K562 treated with DMSO at 1 percent for 48 hours (cell line): ENCODE data around the gene R3HDM4. TPM values are rescaled to one million over a fixed set of nuclear protein-coding genes. Genes with fewer than 3 reads are reported as not detected.

ENCODE experiments used
- total RNA-seq: library from RNA; unstranded; fragments of 300-600 nt; gene quantifications from 2 replicates; pipeline ENCODE4 v1.2.3, GENCODE V29; 2022; ENCODE audit warnings: low replicate concordance; ENCODE audit errors: extremely low read depth

R3HDM4 gene
- not detected in 2 replicates for total RNA-seq

GRCh38 chr19:913080-913748 is at the start of gene R3HDM4:
Gene R3HDM4, minus strand, starts transcription at chr19:913219. Its CDS starts 62 bp downstream, at chr19:913157.

GRCh38 chr19:925526-926322 is 12.7 kb upstream of the R3HDM4 start, which contains the start of gene ARID3A:
Gene ARID3A, plus strand, starts transcription at chr19:926035. Its CDS starts 3,494 bp downstream, at chr19:929529.

GRCh38 chr19:917323-918151 is 4.5 kb upstream of the R3HDM4 start, which contains the start of gene KISS1R:
Gene KISS1R, plus strand, starts transcription at chr19:917333. Its CDS starts 170 bp downstream, at chr19:917503.

GRCh38 chr19:892894-893689 is 19.9 kb downstream of the R3HDM4 start, which contains the start of the genes MED16 and RNU6-9:
Gene MED16, minus strand, starts transcription at chr19:893187. Its CDS starts 2,056 bp downstream, at chr19:891131.
Gene RNU6-9, plus strand, starts transcription at chr19:893484.

GRCh38 chr19:858868-859843 is 53.9 kb downstream of the R3HDM4 start, which contains the start of gene CFD:
Gene CFD, plus strand, starts transcription at chr19:859664. Its CDS starts 26 bp downstream, at chr19:859690.

GRCh38 chr19:852136-853013 is 60.6 kb downstream of the R3HDM4 start, which contains the start of gene ELANE:
Gene ELANE, plus strand, starts transcription at chr19:852303. Its CDS starts 26 bp downstream, at chr19:852329.

Other genes starting within 250 kb of the R3HDM4 start
- not detected in 2 replicates for gene FSTL3, start 236.8 kb downstream of the R3HDM4 start, total RNA-seq
- gene PRSS57, start 217.8 kb downstream of the R3HDM4 start, total RNA-seq, result not detected in 2 replicates
- gene PALM, start 204.3 kb downstream of the R3HDM4 start, total RNA-seq, result not detected in 2 replicates
- not detected in 2 replicates for gene MISP, start 162.1 kb downstream of the R3HDM4 start, total RNA-seq
- 250 TPM in 1 of 2 replicates, not detected in the other for gene PTBP1, start 115.8 kb downstream of the R3HDM4 start, total RNA-seq
- not detected in 2 replicates for gene PLPPR3, start 91.3 kb downstream of the R3HDM4 start, total RNA-seq
- gene AZU1, start 85.4 kb downstream of the R3HDM4 start, total RNA-seq, result not detected in 2 replicates
- not detected in 2 replicates for gene PRTN3, start 72.2 kb downstream of the R3HDM4 start, total RNA-seq
- not detected in 2 replicates for gene ELANE, start 60.9 kb downstream of the R3HDM4 start, total RNA-seq
- not detected in 2 replicates for gene CFD, start 53.6 kb downstream of the R3HDM4 start, total RNA-seq
- not detected in 2 replicates for gene MED16, start 20.0 kb downstream of the R3HDM4 start, total RNA-seq
- gene RNU6-9, start 19.7 kb downstream of the R3HDM4 start, total RNA-seq, result not detected in 2 replicates
- gene KISS1R, start 4.1 kb upstream of the R3HDM4 start, total RNA-seq, result not detected in 2 replicates
- gene ARID3A, start 12.8 kb upstream of the R3HDM4 start, total RNA-seq, result not detected in 2 replicates
- not detected in 2 replicates for gene WDR18, start 71.1 kb upstream of the R3HDM4 start, total RNA-seq
- not detected in 2 replicates for gene GRIN3B, start 87.2 kb upstream of the R3HDM4 start, total RNA-seq
- 230 TPM in 1 of 2 replicates, not detected in the other for gene TMEM259, start 107.9 kb upstream of the R3HDM4 start, total RNA-seq
- gene RNU6-2, start 108.3 kb upstream of the R3HDM4 start, total RNA-seq, result not detected in 2 replicates
- not detected in 2 replicates for gene CNN2, start 113.4 kb upstream of the R3HDM4 start, total RNA-seq
- 154 TPM in 1 of 2 replicates, not detected in the other for gene ABCA7, start 126.9 kb upstream of the R3HDM4 start, total RNA-seq
- 355 TPM in 1 of 2 replicates, not detected in the other for gene ARHGAP45, start 153.9 kb upstream of the R3HDM4 start, total RNA-seq
- 472 TPM in 1 of 2 replicates, not detected in the other for gene POLR2E, start 182.2 kb upstream of the R3HDM4 start, total RNA-seq
- not detected in 2 replicates for gene GPX4, start 190.8 kb upstream of the R3HDM4 start, total RNA-seq